ENCODE results near the gene PC. TPM values are rescaled to one million over a fixed set of nuclear protein-coding genes. Genes with fewer than 3 reads are reported as not detected.

The PC gene
- total and polyA plus RNA-seq, 2 experiments from 2014 or later = 18.3 to 21.7 TPM

DNA sequence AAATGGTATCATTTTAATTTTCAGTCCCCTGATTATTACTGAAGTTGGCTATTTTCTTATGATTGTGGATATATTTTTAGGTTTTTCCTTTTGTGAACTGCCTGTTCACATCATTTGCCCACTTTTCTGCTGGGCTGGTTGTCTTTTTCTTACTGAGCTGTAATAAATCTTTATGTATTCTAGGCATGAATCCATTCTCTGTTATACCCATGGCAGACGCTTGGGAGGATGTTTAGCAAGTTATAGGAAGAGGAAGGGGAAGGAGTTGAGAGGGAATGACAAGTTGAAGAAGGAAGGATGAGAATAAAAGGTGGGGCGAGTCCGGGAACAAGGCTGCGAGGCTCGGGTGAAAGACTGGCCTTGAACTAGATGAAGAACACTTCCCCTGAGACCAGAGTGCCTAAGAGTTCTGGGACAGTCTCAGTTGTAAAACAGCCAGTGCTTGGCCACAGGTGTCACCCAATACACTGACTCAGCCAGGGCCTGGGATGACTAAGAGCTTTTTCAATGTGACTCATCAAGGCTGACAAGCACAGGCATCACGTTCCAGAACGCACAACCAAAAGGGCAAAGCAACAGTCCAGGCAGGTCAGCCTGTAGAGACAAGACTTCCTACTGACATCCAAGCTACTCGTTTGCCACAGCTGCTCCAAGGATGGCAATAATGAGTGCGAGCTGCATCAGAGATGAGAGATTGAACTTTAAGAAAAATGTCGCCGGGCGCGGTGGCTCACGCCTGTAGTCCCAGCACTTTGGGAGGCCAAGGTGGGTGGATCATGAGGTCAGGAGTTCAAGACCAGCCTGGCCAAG, 66.1 kb downstream of the PC start:
- no peak overlapping the region for H3K4me2 ChIP-seq
- H3K4me3 ChIP-seq = no peak overlapping the region
- H3K36me3 Mint-ChIP-seq (ENCODE audit: low read depth) = no peaks in the 10 kb centered on the region; the same call in 2 of the 3 replicates
- H3K27ac Mint-ChIP-seq = peak overlapping the region; percentile 85
- peak overlapping the region; percentile 64; the same call in 1 of the 2 replicates for H3K27ac ChIP-seq (ENCODE audit: low read depth)
- H3K27me3 Mint-ChIP-seq (ENCODE audit: insufficient read depth, low read depth, poor library complexity) = peaks cover 2% of the 10 kb centered on the region
- H3K4me1 Mint-ChIP-seq = peaks cover 32% of the 10 kb centered on the region
- H3K4me3 Mint-ChIP-seq = no peak overlapping the region
- DNase-seq (ENCODE audit: low spot score) (peak; percentile 40), ATAC-seq (peak; percentile 30; the same call in 2 of the 3 replicates)
- H3K79me2 ChIP-seq (replicated peaks; ENCODE audit: insufficient read depth) = no peaks in the 10 kb centered on the region
- no peaks in the 10 kb centered on the region for H3K9me2 ChIP-seq (ENCODE audit: insufficient read depth)
- H3K9me3 Mint-ChIP-seq = no peaks in the 10 kb centered on the region
- H3F3A ChIP-seq (replicated peaks; ENCODE audit: low read depth) = no peaks in the 10 kb centered on the region
- TF ChIP-seq POLR2AphosphoS5 (IDR thresholded peaks at IDR 0.05; ENCODE audit: low read depth) (no peak), CREB1 (CRISPR knock-in tag; IDR thresholded peaks at IDR 0.05; ENCODE audit: low read depth) (no peak), EZH2 (IDR thresholded peaks at IDR 0.05; ENCODE audit: low read depth, unreplicated experiment) (no peak)
- TF ChIP-seq, protein P1, sequence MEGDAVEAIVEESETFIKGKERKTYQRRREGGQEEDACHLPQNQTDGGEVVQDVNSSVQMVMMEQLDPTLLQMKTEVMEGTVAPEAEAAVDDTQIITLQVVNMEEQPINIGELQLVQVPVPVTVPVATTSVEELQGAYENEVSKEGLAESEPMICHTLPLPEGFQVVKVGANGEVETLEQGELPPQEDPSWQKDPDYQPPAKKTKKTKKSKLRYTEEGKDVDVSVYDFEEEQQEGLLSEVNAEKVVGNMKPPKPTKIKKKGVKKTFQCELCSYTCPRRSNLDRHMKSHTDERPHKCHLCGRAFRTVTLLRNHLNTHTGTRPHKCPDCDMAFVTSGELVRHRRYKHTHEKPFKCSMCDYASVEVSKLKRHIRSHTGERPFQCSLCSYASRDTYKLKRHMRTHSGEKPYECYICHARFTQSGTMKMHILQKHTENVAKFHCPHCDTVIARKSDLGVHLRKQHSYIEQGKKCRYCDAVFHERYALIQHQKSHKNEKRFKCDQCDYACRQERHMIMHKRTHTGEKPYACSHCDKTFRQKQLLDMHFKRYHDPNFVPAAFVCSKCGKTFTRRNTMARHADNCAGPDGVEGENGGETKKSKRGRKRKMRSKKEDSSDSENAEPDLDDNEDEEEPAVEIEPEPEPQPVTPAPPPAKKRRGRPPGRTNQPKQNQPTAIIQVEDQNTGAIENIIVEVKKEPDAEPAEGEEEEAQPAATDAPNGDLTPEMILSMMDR (conservative IDR thresholded peaks at IDR 0.05; ENCODE audit: low read depth in 2 of 2) = no peak
- no peaks in the 10 kb centered on the region for H3K27me3 ChIP-seq (ENCODE audit: insufficient read depth)
- H4K20me1 ChIP-seq (replicated peaks; ENCODE audit: insufficient read depth) = no peaks in the 10 kb centered on the region
- no peaks in the 10 kb centered on the region for H3K36me3 ChIP-seq (ENCODE audit: insufficient read depth)
- H2AFZ ChIP-seq = no peak overlapping the region
- H3K4me1 ChIP-seq (ENCODE audit: insufficient read depth) = no peaks in the 10 kb centered on the region; the same call in 1 of the 2 replicates

DNA sequence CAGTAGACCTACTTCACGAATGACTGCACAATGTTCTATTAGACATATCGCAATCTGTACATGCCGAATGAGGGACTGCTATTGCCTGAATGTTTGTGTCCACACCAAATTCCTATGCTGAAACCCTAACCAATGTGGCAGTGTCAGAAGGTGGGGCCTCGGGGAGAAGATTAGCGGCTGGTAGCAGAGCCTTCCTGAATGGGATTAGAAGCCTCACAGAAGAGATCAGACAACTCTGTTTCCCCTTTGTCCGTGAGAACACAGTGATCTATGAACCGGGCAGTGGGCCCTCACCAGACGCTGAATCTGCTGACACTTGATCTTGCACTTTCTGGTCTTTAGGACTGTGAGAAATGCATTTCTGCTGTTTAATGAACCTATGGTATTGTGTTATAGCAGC, 68.2 kb downstream of the PC start:
- DNase-seq (ENCODE audit: low spot score) = no peak
- H4K20me1 ChIP-seq (replicated peaks; ENCODE audit: insufficient read depth) = no peaks in the 10 kb centered on the region
- H3K4me2 ChIP-seq = no peak overlapping the region
- H2AFZ ChIP-seq = no peak overlapping the region
- H3K79me2 ChIP-seq (replicated peaks; ENCODE audit: insufficient read depth) = no peaks in the 10 kb centered on the region
- Mint-ChIP-seq H3K9me3 (no peaks in the 10 kb centered on the region), H3K36me3 (ENCODE audit: low read depth) (no peaks in the 10 kb centered on the region; the same call in 2 of the 3 replicates), H3K4me3 (no peak overlapping the region), H3K27me3 (ENCODE audit: insufficient read depth, low read depth, poor library complexity) (peaks cover 4% of the 10 kb centered on the region), H3K27ac (peak overlapping the region; percentile 4; the same call in 1 of the 2 replicates), H3K4me1 (peaks cover 39% of the 10 kb centered on the region)
- no peaks in the 10 kb centered on the region for H3K9me2 ChIP-seq (ENCODE audit: insufficient read depth)
- no peaks in the 10 kb centered on the region; the same call in 1 of the 2 replicates for H3K4me1 ChIP-seq (ENCODE audit: insufficient read depth)
- H3K27me3 ChIP-seq (ENCODE audit: insufficient read depth) = no peaks in the 10 kb centered on the region
- H3K36me3 ChIP-seq (ENCODE audit: insufficient read depth) = no peaks in the 10 kb centered on the region
- H3K27ac ChIP-seq (ENCODE audit: low read depth) = no peak overlapping the region
- no peak overlapping the region for H3K4me3 ChIP-seq
- peak; percentile 18; the same call in 2 of the 3 replicates for ATAC-seq
- TF ChIP-seq ZNF114 (CRISPR knock-in tag; IDR thresholded peaks at IDR 0.05) (no peak), EZH2phosphoT487 (IDR thresholded peaks at IDR 0.05; ENCODE audit: unreplicated experiment) (no peak), EZH2 (IDR thresholded peaks at IDR 0.05; ENCODE audit: low read depth, unreplicated experiment) (no peak)
- TF ChIP-seq, protein P2, sequence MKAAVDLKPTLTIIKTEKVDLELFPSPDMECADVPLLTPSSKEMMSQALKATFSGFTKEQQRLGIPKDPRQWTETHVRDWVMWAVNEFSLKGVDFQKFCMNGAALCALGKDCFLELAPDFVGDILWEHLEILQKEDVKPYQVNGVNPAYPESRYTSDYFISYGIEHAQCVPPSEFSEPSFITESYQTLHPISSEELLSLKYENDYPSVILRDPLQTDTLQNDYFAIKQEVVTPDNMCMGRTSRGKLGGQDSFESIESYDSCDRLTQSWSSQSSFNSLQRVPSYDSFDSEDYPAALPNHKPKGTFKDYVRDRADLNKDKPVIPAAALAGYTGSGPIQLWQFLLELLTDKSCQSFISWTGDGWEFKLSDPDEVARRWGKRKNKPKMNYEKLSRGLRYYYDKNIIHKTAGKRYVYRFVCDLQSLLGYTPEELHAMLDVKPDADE (IDR thresholded peaks at IDR 0.05) = no peak
- no peaks in the 10 kb centered on the region for H3F3A ChIP-seq (replicated peaks; ENCODE audit: low read depth)
